ENCODE results near the gene THSD4. TPM values are rescaled to one million over a fixed set of nuclear protein-coding genes. Genes with fewer than 3 reads are reported as not detected.

THSD4 gene
- polyA plus RNA-seq, 1 donor (not counting 4 experiments of a cell fraction or from before 2014, with no cell fraction given) = 24.5 TPM

GRCh38 chr15:71709808-71710418, 594.6 kb downstream of the THSD4 start:
- H3K36me3 ChIP-seq (ENCODE audit: control insufficient read depth in 2 of 2, extremely low read depth in 1 of 2, insufficient read depth in 2 of 2, low read length in 2 of 2) = no peaks in the 10 kb centered on the region
- H3K9me1 ChIP-seq (ENCODE audit: control insufficient read depth, extremely low read depth, insufficient read depth, low read length) = no peaks in the 10 kb centered on the region
- H3K27ac ChIP-seq (ENCODE audit: control insufficient read depth, insufficient read depth, low read length) = no peak overlapping the region
- FAIRE-seq (no peak), DNase-seq (ENCODE audit: low read depth, low spot score) (no peak)
- no peak overlapping the region for H3K9ac ChIP-seq (ENCODE audit: control insufficient read depth, extremely low read depth, insufficient read depth, low read length)
- dilution Hi-C loops (cut with MboI; ENCODE audit: extremely low pct_ligation_motif_present, low sequenced_read_pairs) = no loop called here
- no peak overlapping the region for H3K4me2 ChIP-seq (ENCODE audit: control insufficient read depth, extremely low read depth, insufficient read depth, low read depth, low read length)
- H3K9me3 ChIP-seq (ENCODE audit: control insufficient read depth, low read depth, low read length) = no peaks in the 10 kb centered on the region
- H3K4me3 ChIP-seq (ENCODE audit: control insufficient read depth in 2 of 3, extremely low read depth in 1 of 3, insufficient read depth in 2 of 3, low read depth in 1 of 3, low read length in 3 of 3) = no peak overlapping the region
- peaks cover 4% of the 10 kb centered on the region for H3K4me1 ChIP-seq (ENCODE audit: control insufficient read depth, extremely low read depth, insufficient read depth, low read length)
- no peaks in the 10 kb centered on the region for H3K27me3 ChIP-seq (ENCODE audit: control insufficient read depth, extremely low read depth, insufficient read depth, low read length)
- H2AFZ ChIP-seq (ENCODE audit: control insufficient read depth, low read length) = no peak overlapping the region
- H4K20me1 ChIP-seq (ENCODE audit: control insufficient read depth, extremely low read depth, insufficient read depth, low read length) = no peaks in the 10 kb centered on the region
- no peaks in the 10 kb centered on the region for H3K79me2 ChIP-seq (ENCODE audit: control insufficient read depth, insufficient read depth, low read length)
- TF ChIP-seq EZH2 (IDR thresholded peaks at IDR 0.05; ENCODE audit: low read length) (no peak), CTCF (optimal IDR thresholded peaks at IDR 0.05 in 1 of 3, IDR thresholded peaks at IDR 0.05 in 1 of 3, conservative IDR thresholded peaks at IDR 0.05 in 1 of 3; ENCODE audit: extremely low read depth in 1 of 3, insufficient read depth in 2 of 3, low read length in 3 of 3) (no peak)

GRCh38 chr15:71712182-71712581, 596.9 kb downstream of the THSD4 start:
- dilution Hi-C loops (cut with MboI; ENCODE audit: extremely low pct_ligation_motif_present, low sequenced_read_pairs) = no loop called here
- H4K20me1 ChIP-seq (ENCODE audit: control insufficient read depth, extremely low read depth, insufficient read depth, low read length) = no peaks in the 10 kb centered on the region
- no peaks in the 10 kb centered on the region for H3K9me3 ChIP-seq (ENCODE audit: control insufficient read depth, low read depth, low read length)
- H3K27me3 ChIP-seq (ENCODE audit: control insufficient read depth, extremely low read depth, insufficient read depth, low read length) = no peaks in the 10 kb centered on the region
- no peak overlapping the region for H3K4me2 ChIP-seq (ENCODE audit: control insufficient read depth, extremely low read depth, insufficient read depth, low read depth, low read length)
- DNase-seq (ENCODE audit: low read depth, low spot score) (no peak), FAIRE-seq (no peak)
- no peak overlapping the region for H3K9ac ChIP-seq (ENCODE audit: control insufficient read depth, extremely low read depth, insufficient read depth, low read length)
- H3K4me1 ChIP-seq (ENCODE audit: control insufficient read depth, extremely low read depth, insufficient read depth, low read length) = peaks cover 4% of the 10 kb centered on the region
- no peak overlapping the region for H3K27ac ChIP-seq (ENCODE audit: control insufficient read depth, insufficient read depth, low read length)
- H3K36me3 ChIP-seq (ENCODE audit: control insufficient read depth in 2 of 2, extremely low read depth in 1 of 2, insufficient read depth in 2 of 2, low read length in 2 of 2) = no peaks in the 10 kb centered on the region
- no peaks in the 10 kb centered on the region for H3K79me2 ChIP-seq (ENCODE audit: control insufficient read depth, insufficient read depth, low read length)
- no peaks in the 10 kb centered on the region for H3K9me1 ChIP-seq (ENCODE audit: control insufficient read depth, extremely low read depth, insufficient read depth, low read length)
- TF ChIP-seq EZH2 (IDR thresholded peaks at IDR 0.05; ENCODE audit: low read length) (no peak), CTCF (optimal IDR thresholded peaks at IDR 0.05 in 1 of 3, IDR thresholded peaks at IDR 0.05 in 1 of 3, conservative IDR thresholded peaks at IDR 0.05 in 1 of 3; ENCODE audit: extremely low read depth in 1 of 3, insufficient read depth in 2 of 3, low read length in 3 of 3) (no peak)
- no peak overlapping the region for H3K4me3 ChIP-seq (ENCODE audit: control insufficient read depth in 2 of 3, extremely low read depth in 1 of 3, insufficient read depth in 2 of 3, low read depth in 1 of 3, low read length in 3 of 3)
- H2AFZ ChIP-seq (ENCODE audit: control insufficient read depth, low read length) = no peak overlapping the region
